Lower leg skin (tissue), 4 donors: ENCODE data around the gene KRT2. TPM values are rescaled to one million over a fixed set of nuclear protein-coding genes. Genes with fewer than 3 reads are reported as not detected.

Experiments used
- DNase-seq, 2 donors: peaks; one replicate each; pipeline ENCODE4 v3.0.0-alpha.2; 2019; ENCODE audit warnings: low spot score in 2 of 2
- H3K4me3 ChIP-seq: fragments of 200-600 bp; sonication (generic); 2 replicates; pipeline ENCODE4 v1.5.1; 2017; ENCODE audit warnings: mild to moderate bottlenecking, low read depth; ENCODE audit not compliant: poor library complexity, severe bottlenecking
- POLR2A ChIP-seq, 2 donors: fragments of 450-650 bp; IDR thresholded peaks; one replicate each; pipeline ENCODE4 v1.6.1; 2016 to 2017; ENCODE audit warnings: antibody characterized with exemption in 2 of 2, mild to moderate bottlenecking in 1 of 2, moderate library complexity in 1 of 2
- WGBS, 2 donors: methylation state at CpG; one replicate each; pipeline ENCODE4 v1.1.5; 2018; 5-methylcytosine and 5-hydroxymethylcytosine counted together
- intact Hi-C: fragments of 100-400 bp; cut with DNase I; formaldehyde crosslinking; loops from one replicate; pipeline ENCODE4 v1.15.0; 2023; ENCODE audit warnings: low total_unique reads
- total RNA-seq, 4 donors: library from RNA; depleted of rRNA; stranded (reverse); fragments of >200 nt; gene quantifications; one replicate each; pipeline ENCODE4 v1.1.0, GENCODE V29; 2016
- TF ChIP-seq, protein P1 (sequence below), 3 donors: fragments of 450-650 bp; IDR thresholded peaks; one replicate each; pipeline ENCODE4 v1.5.1; 2016; ENCODE audit warnings: antibody characterized with exemption in 3 of 3, mild to moderate bottlenecking in 3 of 3, moderate library complexity in 2 of 3

KRT2 gene
- total RNA-seq, 4 donors from 2014 or later, result 1,166 to 2,212 (median 1,643) TPM

DNA sequence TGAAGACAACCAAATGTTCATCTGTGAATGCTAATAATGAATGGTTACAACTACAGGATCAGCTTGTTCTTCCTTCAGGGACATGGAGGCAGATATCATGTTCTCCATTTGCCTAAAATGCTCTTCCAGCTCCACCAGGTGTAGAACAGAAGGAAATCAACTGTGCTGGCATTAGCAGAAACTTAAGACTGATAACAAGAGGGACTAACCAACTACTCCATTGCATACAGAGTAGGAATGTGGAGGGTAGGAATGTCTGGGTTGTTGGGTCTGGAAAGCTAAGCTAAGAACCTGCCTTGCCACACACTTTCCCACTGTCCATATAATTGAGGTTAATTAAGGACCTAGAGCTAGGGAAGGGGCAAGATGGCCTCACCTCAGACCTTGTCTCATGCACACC, 11.4 kb upstream of the KRT2 start:
- H3K4me3 ChIP-seq, result no peak overlapping the region
- no peak for TF ChIP-seq POLR2A (IDR thresholded peaks at IDR 0.05)
- TF ChIP-seq, protein P1, sequence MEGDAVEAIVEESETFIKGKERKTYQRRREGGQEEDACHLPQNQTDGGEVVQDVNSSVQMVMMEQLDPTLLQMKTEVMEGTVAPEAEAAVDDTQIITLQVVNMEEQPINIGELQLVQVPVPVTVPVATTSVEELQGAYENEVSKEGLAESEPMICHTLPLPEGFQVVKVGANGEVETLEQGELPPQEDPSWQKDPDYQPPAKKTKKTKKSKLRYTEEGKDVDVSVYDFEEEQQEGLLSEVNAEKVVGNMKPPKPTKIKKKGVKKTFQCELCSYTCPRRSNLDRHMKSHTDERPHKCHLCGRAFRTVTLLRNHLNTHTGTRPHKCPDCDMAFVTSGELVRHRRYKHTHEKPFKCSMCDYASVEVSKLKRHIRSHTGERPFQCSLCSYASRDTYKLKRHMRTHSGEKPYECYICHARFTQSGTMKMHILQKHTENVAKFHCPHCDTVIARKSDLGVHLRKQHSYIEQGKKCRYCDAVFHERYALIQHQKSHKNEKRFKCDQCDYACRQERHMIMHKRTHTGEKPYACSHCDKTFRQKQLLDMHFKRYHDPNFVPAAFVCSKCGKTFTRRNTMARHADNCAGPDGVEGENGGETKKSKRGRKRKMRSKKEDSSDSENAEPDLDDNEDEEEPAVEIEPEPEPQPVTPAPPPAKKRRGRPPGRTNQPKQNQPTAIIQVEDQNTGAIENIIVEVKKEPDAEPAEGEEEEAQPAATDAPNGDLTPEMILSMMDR (IDR thresholded peaks at IDR 0.05), result no peak
- peak in 1 of 2 donors; percentile 23 for DNase-seq
- intact Hi-C loops, result loop anchor here (5.0 kb wide), 1 partner anchor 214 kb away; no protein-coding TSS in a partner anchor

DNA sequence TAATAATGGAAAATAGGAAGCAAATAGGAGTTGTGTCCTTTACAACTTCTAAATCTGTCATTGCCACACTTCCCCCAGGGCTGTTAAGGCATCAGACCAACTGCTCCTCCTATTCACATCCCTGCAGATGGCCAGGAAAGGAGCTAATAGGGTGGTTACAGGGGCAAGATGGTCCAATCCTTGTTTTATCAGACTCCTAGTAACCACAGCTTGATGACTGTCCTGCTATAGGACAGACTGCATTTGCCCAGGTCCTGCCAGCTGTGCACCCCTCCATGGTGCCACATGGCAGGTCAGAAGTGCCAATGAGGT, 10.9 kb upstream of the KRT2 start:
- no peak overlapping the region for H3K4me3 ChIP-seq
- no peak for TF ChIP-seq POLR2A (IDR thresholded peaks at IDR 0.05)
- TF ChIP-seq, protein P1 (IDR thresholded peaks at IDR 0.05), result no peak
- DNase-seq, result no peak
- intact Hi-C loops, result loop anchor here (5.0 kb wide), 1 partner anchor 214 kb away; no protein-coding TSS in a partner anchor

DNA sequence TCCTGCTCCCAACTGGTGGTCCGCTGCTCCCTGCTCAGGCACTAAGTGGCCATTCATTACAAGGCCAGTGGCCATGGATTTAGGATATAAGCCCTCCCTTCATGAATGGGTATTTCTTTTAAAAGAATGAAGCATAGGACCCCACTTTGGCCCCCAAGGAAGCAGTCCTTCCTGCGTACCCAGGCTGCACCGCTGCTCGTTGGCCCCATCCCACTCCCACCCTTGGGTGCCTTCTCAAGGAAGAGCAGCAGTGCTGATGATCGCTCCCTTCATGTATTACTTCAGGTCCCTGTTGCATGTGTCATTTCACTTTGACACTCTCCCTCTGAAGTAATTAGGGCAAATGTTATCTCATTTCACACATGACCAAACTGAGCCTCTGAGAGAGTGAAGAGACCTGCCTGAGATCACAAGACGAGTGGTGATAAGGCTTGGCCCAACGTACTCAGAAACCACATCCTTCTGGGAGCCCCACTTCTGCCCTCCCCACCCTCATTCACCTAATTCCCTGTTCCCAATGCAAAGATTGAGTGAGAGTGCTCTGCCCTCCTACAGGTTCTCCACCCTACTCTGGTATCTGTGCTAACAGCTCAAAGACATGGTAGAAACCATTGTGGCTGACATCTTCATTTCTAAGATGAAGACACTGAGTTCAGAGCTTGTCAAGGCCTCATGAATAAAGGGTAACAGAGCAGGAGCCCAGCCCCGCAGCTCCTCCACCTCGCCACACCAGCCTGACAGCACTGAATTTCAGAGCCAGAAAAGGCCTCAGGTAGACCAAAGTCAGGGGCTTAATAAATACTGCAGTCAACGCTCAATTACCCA, 10.3 kb upstream of the KRT2 start:
- intact Hi-C loops, result loop anchor here (5.0 kb wide), 1 partner anchor 215 kb away; no protein-coding TSS in a partner anchor
- no peak overlapping the region for H3K4me3 ChIP-seq
- DNase-seq, result no peak
- no peak for TF ChIP-seq POLR2A (IDR thresholded peaks at IDR 0.05)
- TF ChIP-seq, protein P1 (IDR thresholded peaks at IDR 0.05), result no peak
- 69 to 72% methylated on average over 10 of the region's 10 CpGs for WGBS, 2 donors

DNA sequence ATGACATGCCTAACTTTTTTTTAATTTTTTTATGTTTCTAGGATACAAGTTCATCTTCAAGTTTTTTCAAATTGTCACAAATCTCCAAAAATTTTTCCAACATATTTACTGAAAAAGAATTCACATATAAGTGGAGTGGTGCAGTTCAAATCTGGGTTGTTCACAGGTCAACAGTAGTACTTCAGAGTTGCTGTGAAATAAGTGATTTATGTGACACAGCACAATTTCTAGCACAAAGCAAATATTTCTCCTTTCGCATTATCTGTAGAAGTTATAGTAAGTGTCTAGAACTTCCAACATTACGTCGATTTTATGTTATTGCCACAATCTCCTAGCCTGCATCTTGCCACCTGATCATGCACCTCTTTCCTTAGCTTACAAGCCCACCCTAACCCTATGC, 9.7 kb upstream of the KRT2 start:
- no peak for TF ChIP-seq POLR2A (IDR thresholded peaks at IDR 0.05)
- TF ChIP-seq, protein P1 (IDR thresholded peaks at IDR 0.05), result no peak
- 94 to 99% methylated on average over 3 of the region's 3 CpGs for WGBS, 2 donors
- intact Hi-C loops, result loop anchor here (5.0 kb wide), 1 partner anchor 216 kb away; no protein-coding TSS in a partner anchor
- DNase-seq, result no peak
- H3K4me3 ChIP-seq, result no peak overlapping the region

DNA sequence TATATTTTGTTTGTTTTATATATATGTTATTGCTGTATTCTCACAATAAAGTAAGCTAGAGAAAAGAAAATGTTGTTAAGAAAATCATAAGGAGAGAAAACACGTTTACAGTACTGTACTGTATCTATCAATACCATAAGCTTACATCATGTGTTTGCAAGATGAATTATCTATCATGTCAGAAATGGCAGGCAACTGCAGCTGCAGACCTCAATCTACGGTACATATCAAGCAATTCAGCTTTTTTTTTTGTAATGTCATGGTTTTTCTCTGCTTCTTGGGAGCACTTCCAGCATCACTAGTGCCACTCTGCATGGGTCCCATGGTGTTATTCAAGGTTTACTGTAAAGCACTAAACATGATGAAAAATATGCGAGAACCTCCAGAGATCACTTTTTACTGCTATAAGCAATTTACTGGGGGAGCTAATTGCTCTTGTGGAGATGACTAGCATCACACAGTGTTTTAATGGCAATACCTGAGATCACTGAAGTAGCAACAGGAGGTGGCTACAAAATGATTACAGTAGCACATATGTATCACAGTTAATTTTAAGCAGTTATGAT, 9.0 kb upstream of the KRT2 start:
- no peak for DNase-seq
- intact Hi-C loops, result loop anchor here (5.0 kb wide), 1 partner anchor 216 kb away; no protein-coding TSS in a partner anchor
- TF ChIP-seq, protein P1 (IDR thresholded peaks at IDR 0.05), result no peak
- no peak for TF ChIP-seq POLR2A (IDR thresholded peaks at IDR 0.05)
- no peak overlapping the region for H3K4me3 ChIP-seq
- WGBS, 2 donors, result 67 to 68% methylated on average over 3 of the region's 3 CpGs
